GM18951 (cell line): ENCODE results near the gene APBB2.

Source experiments
- POLR2A ChIP-seq: IDR thresholded peaks from 4 replicates; pipeline ENCODE4 v1.6.1; 2011; ENCODE audit warnings: mild to moderate bottlenecking; ENCODE audit not compliant: insufficient read length, insufficient read depth; ENCODE audit errors: extremely low read depth
- in situ Hi-C: fragments of 300-500 bp; cut with MboI; formaldehyde crosslinking; loops from one replicate; pipeline ENCODE4 v1.12.0; 2022; ENCODE audit warnings: low sequenced_read_pairs, mixed read lengths, inconsistent platforms; ENCODE audit not compliant: unreplicated experiment

APBB2 gene

DNA sequence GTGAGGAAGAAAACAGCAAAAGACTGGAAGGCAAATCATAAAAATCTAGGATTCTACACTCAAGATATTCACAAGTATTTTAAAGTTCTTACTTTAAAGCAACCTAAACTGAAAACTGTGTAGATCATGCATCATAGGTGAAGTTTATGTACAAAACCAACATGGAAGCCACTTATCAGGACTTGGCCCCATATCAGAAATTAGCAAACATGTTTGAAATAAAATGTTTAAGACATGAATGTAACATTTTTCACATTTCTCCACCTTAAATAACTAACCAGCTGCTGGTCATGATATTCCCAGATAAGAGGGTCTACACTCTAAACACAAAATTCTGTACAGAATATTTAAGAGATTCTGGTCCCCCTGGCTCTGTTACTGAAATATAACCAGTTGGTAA lies 38.5 kb downstream of the APBB2 start:
- in situ Hi-C loops = no loop called here
- TF ChIP-seq POLR2A = no peak

DNA sequence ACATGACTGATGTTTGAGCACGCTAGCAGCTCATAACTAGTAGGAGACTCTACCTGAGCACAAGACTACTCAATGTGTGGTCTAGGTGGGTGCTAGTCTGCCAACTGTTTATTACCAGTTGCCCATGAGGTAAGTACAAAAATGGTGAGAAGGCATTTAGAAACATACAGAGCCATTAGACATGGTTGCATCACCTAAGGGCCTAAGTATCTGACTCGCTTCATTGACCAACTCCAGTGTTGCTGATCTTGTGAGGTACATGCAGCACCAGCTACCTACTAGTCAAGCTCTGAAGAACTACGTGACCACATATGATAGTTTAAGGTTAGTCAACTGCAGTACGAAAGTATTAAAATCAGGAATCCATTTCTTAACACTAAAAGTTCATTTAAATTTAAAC lies 39.9 kb downstream of the APBB2 start:
- in situ Hi-C loops = no loop called here
- TF ChIP-seq POLR2A = no peak

DNA sequence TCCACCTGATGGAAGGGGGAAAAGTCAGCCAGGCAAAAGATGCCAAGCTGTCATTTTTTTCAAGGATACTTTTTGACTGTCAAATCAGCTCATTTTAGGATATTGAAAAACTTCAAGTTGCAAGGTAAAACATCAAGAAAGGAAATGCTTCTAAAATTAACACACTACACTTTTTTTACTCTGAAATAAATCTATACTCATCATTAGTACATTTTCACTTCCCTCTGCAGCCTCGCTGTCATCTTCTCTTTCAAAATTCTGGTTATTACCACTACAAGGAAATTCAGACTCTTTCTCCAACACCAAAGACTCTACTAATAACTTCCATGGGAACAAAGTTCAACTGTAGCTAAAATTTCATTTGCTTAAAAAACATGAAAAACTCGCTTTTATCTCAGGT lies 41.6 kb downstream of the APBB2 start:
- in situ Hi-C loops = no loop called here
- TF ChIP-seq POLR2A = no peak

DNA sequence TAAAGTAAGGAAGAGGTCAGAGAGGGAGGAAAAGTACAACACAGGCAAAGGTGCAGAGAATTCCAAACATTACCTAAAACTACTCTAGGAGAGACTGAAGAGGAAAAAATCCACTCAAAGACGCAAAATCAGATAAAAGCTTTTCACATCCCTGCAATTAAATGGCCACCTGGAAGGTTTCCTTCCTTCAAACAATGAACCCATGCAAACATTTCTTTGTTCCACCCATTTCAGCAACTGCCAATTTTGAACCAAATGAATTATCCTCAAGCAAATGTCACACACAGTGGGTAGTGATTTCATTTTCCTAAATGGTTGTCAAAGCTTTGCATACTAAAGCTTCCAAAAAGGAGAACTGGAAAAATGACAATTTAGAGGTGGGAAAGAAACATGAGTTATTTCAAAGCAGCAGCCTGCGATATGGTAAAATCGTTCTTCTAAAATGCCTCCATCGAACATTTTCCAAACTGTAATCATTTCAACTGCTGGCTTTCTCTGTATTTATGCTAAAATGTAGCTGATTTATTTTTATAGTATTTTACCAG lies 45.0 kb downstream of the APBB2 start:
- no peak for TF ChIP-seq POLR2A
- in situ Hi-C loops = no loop called here

DNA sequence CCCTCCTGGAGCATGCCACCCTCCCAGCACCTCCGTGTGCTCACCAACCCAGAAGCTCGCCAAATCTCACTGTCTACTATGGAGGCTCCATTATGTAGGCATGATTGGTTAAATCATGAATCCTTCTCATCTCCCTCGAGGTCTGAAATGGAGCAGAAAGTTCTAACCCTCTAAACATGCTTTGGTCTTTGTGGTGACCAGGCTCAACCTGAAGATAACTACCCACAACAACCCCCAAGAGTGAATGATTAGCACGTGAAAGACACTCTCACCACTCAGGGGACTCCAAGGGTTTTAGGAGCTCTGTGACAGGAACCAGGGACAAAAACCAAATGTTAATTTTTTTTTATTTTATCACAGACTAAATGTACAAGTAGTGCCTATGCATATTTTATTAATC lies 47.2 kb downstream of the APBB2 start:
- in situ Hi-C loops = no loop called here
- TF ChIP-seq POLR2A = no peak

DNA sequence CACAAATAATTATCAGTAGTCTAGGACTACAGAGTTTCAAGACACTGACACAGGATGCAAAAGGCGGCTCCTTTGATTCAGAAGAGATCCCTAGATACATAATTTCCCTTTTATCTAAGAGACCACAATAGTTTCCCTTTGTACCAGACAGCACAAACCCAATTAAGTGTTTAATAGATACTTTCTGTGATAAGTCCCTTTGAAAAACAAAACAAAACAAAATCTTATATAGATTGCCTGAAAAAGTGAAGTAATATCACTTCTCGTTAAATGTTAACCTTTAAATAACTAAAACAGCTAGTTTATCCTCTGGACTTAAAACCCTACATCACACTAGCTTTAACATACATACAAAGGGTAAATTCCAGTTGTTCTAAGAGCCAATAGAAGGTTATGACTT lies 49.9 kb downstream of the APBB2 start:
- TF ChIP-seq POLR2A = no peak
- in situ Hi-C loops = no loop called here

DNA sequence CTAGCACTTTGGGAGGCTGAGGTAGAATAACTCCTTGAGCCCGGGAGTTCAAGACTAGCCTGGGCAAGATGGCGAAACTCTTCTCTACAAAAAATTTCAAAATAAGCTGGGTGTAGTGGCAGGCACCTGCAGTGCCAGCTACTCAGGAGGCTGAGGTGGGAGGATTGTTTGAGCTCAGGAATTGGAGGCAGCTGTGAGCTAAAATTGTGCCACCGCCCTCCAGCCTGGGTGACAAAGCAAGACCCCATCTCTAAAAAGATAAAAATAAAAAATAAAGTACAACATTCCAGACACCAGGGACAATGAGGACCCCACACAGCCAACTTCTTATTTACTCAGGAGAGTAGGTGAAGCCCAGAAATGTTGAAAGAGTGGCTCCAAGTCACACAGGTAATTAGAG lies 53.0 kb downstream of the APBB2 start:
- no peak for TF ChIP-seq POLR2A
- in situ Hi-C loops = no loop called here

DNA sequence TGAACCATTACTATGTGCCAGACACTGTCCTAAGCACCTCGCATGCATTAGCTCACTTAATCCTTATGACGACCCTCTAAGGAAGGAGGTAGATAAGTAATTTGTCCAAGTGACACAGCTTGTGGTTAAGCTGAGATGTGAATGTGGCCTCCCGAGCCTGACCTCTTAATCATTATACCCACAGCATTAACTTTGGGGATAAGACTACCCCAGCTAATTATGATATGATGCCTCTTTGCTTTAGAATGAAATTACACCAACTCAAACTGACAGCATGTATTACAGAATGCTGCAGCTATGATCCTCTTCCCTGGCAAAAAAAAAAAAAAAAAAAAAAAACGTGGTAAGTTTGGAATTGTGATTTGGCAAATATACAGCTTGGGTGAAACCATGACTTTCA lies 53.5 kb downstream of the APBB2 start:
- in situ Hi-C loops = no loop called here
- TF ChIP-seq POLR2A = no peak

DNA sequence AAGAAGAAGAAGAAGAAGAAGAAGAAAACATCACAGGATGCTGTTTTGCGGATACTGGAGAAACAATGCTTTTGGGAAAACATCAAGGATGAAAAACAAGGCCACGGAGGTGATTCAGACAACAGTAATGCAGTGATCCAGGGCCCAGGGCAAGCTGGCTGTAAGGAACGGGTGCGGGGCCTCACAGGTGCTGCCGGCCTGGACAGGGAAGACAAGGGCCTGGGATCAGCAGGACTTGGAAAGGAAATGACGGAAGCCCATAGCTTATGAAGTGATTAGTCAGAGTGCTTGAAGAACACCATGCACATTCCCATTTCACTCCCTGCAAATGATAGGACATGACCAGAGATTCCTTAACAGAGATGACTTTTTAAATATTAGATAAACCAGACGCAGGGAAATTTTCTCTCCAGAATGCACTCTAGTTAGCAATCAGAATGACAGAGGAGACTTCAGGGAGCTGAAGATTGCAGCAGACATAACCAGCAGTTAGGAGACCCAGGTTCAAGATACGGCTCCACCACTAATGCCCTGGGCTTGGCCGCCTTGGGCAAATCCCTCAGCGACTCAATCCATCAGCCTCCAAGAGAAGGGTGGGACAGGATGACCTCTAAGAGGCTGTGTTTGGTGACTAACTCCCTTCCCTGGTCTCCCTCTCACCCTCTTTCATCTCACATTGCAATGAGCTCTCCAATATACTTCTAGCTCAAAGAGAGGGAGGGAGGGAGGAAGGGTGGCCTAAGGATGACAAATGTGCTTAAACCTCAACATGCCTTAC lies 54.1 kb downstream of the APBB2 start:
- in situ Hi-C loops = no loop called here
- TF ChIP-seq POLR2A = no peak

DNA sequence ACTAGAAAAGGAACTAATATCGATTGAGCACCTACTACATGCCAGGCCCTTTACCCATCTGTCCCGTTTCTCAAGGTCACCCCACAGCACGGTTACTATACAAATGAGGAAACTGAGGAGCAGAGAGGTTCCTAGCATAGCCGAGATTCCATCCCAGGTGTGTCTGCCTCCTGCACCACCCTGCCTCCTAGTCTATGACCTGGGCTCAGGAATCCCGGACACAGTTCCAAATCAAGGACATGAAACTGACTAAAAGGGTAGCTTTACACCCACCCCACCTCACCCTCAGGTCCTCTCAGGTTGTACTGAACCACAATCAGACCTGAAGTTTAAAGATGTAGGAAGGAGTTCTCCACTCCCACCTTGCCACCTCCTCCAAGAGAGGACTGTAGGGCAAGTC lies 55.6 kb downstream of the APBB2 start:
- in situ Hi-C loops = no loop called here
- no peak for TF ChIP-seq POLR2A

DNA sequence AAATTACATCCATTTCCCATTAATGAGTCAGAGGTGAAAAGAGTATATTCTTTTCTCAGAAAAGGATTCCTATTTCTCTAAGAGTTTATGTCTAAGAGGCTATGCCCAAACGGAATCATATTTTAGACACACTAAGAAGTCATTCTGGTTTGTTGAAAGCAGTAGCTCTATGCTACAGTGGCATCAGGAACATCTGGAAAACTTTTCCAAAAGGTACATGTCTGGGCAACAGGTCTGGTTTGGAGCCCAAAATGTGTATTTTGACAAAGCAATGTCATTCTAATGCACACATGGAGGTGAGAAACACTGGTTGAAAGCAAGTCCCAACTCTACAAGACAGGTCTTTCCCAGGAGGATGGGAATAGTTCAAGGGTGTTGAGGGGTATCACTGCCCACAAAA lies 56.1 kb downstream of the APBB2 start:
- TF ChIP-seq POLR2A = no peak

DNA sequence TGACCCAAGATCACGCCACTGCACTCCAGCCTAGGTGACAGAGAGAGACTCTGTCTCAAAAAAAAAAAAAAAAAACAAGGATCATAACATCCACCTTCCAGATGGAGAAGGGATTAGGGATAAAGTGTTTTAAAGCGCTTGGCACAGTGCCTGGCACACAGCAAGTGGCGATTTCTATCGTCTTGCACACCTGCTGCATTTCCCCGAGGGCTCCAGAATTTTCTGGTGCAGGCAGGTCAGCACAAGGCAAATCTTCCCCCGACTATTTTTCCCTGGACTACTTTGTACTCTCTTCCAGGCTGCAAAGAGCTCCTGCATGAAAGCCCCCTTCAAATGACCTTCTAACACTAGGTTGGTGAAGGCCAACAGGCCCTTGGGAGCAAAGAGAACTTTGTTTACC lies 57.3 kb downstream of the APBB2 start:
- TF ChIP-seq POLR2A = no peak
- in situ Hi-C loops = no loop called here

More for the DNA sequence above, 56.1 kb downstream of the APBB2 start:
- in situ Hi-C loops = no loop called here

DNA sequence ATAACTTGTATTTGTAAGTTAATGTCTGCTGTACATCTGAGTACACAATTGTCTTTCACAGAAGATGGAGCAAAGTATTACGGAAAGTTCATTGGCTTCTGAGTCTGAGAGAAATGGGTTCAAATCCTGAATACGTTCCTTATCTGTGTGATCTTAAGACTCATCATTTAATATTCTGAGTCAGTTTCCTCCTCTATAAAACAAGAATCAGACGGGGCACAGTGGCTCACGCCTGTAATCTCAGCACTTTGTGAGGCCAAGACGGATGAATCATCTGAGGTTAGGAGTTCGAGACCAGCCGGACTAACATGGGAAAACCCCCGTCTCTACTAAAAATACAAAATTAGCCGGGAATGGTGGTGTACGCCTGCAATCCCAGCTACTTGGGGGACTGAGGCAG lies 57.8 kb downstream of the APBB2 start:
- TF ChIP-seq POLR2A = no peak
- in situ Hi-C loops = no loop called here

DNA sequence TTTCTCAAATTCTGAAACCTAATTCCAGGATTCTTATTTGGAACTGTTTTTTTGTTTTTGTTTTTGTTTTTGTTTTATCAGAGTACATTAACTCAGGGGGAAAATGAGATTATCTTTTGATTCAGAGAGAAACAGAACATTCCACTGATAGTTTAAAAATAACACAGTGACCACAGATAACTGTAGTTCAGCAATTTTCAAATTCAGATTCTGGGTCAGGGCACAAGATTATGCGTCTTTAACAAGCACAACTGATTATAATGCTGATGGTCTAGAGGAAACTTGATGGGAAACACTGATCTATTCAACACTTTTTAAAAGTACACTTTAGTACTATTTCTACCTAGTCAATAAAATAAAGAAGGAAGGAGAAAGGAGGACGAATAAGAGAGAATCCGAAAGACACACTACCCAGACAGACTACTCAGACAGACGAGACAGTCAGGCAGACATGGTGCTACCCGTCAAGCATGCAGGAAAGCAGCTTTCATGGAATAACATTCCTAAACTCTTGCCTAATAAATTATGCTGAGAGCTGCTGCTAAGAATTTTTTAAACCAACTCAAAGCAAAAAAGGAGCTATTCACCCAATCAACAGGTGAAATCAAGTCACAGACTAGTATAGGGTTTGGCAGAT lies 59.0 kb downstream of the APBB2 start:
- in situ Hi-C loops = no loop called here
- TF ChIP-seq POLR2A = no peak
